ENCODE data around the gene PPM1L. TPM values are rescaled to one million over a fixed set of nuclear protein-coding genes. Genes with fewer than 3 reads are reported as not detected.

Gene PPM1L
- total RNA-seq, 1 donor from 2014 or later, result 13.5 TPM

- intact Hi-C loops (cut with DNase I), result no loop called here
- Histone ChIP-seq H3K36me3 (no peaks in the 10 kb centered on the region), H3K4me1 (no peaks in the 10 kb centered on the region), H3K9me3 (no peaks in the 10 kb centered on the region), H3K27me3 (no peaks in the 10 kb centered on the region), H3K4me3 (no peak overlapping the region), H3K27ac (no peak overlapping the region)
- TF ChIP-seq CTCF (IDR thresholded peaks at IDR 0.05), result no peak
- ATAC-seq, result no peak
- no peak for DNase-seq
Measured at GRCh38 chr3:160778480-160778879, 22.4 kb downstream of the PPM1L start.

- no peak for ATAC-seq
- H3K27me3 ChIP-seq, result no peaks in the 10 kb centered on the region
- no peak for DNase-seq
- H3K4me1 ChIP-seq, result no peaks in the 10 kb centered on the region
- H3K36me3 ChIP-seq, result no peaks in the 10 kb centered on the region
- H3K9me3 ChIP-seq, result no peaks in the 10 kb centered on the region
- H3K27ac ChIP-seq, result no peak overlapping the region
- no peak overlapping the region for H3K4me3 ChIP-seq
- intact Hi-C loops (cut with DNase I), result no loop called here
- TF ChIP-seq CTCF (IDR thresholded peaks at IDR 0.05), result no peak
Measured at GRCh38 chr3:160779040-160779439, 23.0 kb downstream of the PPM1L start.

GRCh38 chr3:160780245-160780644, 24.2 kb downstream of the PPM1L start:
- Histone ChIP-seq H3K4me3 (no peak overlapping the region), H3K36me3 (no peaks in the 10 kb centered on the region), H3K9me3 (no peaks in the 10 kb centered on the region), H3K27ac (no peak overlapping the region), H3K27me3 (no peaks in the 10 kb centered on the region), H3K4me1 (no peaks in the 10 kb centered on the region)
- no peak for DNase-seq
- intact Hi-C loops (cut with DNase I), result no loop called here
- TF ChIP-seq CTCF (IDR thresholded peaks at IDR 0.05), result no peak
- peak; percentile 72 for ATAC-seq

- no peak for TF ChIP-seq CTCF (IDR thresholded peaks at IDR 0.05)
- no peak overlapping the region for H3K27ac ChIP-seq
- ATAC-seq, result no peak
- H3K9me3 ChIP-seq, result no peaks in the 10 kb centered on the region
- intact Hi-C loops (cut with DNase I), result no loop called here
- no peak for DNase-seq
- H3K4me1 ChIP-seq, result no peaks in the 10 kb centered on the region
- H3K4me3 ChIP-seq, result no peak overlapping the region
- no peaks in the 10 kb centered on the region for H3K27me3 ChIP-seq
- H3K36me3 ChIP-seq, result no peaks in the 10 kb centered on the region
Measured at GRCh38 chr3:160781402-160781801, 25.4 kb downstream of the PPM1L start.

- no peak overlapping the region for H3K4me3 ChIP-seq
- H3K27me3 ChIP-seq, result no peaks in the 10 kb centered on the region
- no peaks in the 10 kb centered on the region for H3K4me1 ChIP-seq
- intact Hi-C loops (cut with DNase I), result no loop called here
- TF ChIP-seq CTCF (IDR thresholded peaks at IDR 0.05), result no peak
- ATAC-seq, result no peak
- no peaks in the 10 kb centered on the region for H3K36me3 ChIP-seq
- no peak overlapping the region for H3K27ac ChIP-seq
- no peak for DNase-seq
- H3K9me3 ChIP-seq, result no peaks in the 10 kb centered on the region
Measured at GRCh38 chr3:160781863-160782262, 25.8 kb downstream of the PPM1L start.

- peak; percentile 81 for ATAC-seq
- H3K27ac ChIP-seq, result no peak overlapping the region
- intact Hi-C loops (cut with DNase I), result no loop called here
Measured at GRCh38 chr3:160784853-160785252, 28.8 kb downstream of the PPM1L start.

More at GRCh38 chr3:160784853-160785252, 28.8 kb downstream of the PPM1L start:
- no peak for TF ChIP-seq CTCF (IDR thresholded peaks at IDR 0.05)
- no peak overlapping the region for H3K4me3 ChIP-seq
- H3K9me3 ChIP-seq, result peaks cover 9% of the 10 kb centered on the region
- H3K4me1 ChIP-seq, result no peaks in the 10 kb centered on the region
- no peaks in the 10 kb centered on the region for H3K36me3 ChIP-seq
- no peaks in the 10 kb centered on the region for H3K27me3 ChIP-seq
- DNase-seq, result no peak

Data from upper lobe of right lung (tissue), 1 donor.